HG02763 (cell line): Measurements from ENCODE around the gene NFATC1.

Source experiments
- ATAC-seq: cut with Tn5 transposase; IDR thresholded peaks from one replicate; pipeline ENCODE4 v1.9.1; 2021; ENCODE audit warnings: mild to moderate bottlenecking, moderate library complexity; ENCODE audit not compliant: unreplicated experiment

NFATC1 gene

GRCh38 chr18:79485788-79486355 lies 90.1 kb downstream of the NFATC1 start:
- no peak for ATAC-seq

DNA sequence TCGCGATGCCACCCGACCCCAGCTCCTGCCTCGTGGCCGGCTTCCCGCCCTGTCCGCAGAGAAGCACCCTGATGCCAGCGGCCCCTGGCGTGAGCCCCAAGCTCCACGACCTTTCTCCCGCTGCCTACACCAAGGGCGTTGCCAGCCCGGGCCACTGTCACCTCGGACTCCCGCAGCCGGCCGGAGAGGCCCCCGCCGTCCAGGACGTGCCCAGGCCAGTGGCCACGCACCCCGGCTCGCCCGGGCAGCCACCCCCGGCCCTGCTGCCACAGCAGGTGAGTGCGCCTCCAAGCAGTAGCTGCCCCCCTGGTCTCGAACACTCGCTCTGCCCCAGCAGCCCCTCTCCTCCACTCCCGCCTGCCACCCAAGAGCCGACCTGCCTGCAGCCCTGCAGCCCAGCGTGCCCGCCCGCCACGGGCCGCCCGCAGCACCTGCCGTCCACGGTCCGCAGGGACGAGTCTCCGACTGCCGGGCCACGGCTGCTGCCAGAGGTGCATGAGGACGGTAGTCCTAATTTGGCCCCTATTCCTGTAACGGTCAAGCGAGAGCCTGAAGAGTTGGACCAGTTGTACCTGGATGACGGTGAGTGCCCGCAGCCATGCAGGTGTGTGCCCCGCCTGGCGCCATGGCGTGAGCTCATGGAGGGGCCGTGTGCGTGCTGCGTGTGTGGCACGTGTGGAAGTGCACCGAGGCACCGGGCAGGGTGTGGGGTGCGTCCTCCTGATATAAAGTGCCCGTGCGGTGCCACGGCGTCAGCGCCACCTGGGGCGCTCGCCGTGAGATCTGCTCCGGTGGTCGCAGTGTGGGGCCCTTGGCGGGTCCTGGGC lies 90.8 kb downstream of the NFATC1 start:
- ATAC-seq = no peak

- no peak for ATAC-seq
These were observed 91.6 kb downstream of the NFATC1 start for GRCh38 chr18:79487183-79487800.

GRCh38 chr18:79487801-79488201 lies 92.1 kb downstream of the NFATC1 start:
- ATAC-seq = no peak

DNA sequence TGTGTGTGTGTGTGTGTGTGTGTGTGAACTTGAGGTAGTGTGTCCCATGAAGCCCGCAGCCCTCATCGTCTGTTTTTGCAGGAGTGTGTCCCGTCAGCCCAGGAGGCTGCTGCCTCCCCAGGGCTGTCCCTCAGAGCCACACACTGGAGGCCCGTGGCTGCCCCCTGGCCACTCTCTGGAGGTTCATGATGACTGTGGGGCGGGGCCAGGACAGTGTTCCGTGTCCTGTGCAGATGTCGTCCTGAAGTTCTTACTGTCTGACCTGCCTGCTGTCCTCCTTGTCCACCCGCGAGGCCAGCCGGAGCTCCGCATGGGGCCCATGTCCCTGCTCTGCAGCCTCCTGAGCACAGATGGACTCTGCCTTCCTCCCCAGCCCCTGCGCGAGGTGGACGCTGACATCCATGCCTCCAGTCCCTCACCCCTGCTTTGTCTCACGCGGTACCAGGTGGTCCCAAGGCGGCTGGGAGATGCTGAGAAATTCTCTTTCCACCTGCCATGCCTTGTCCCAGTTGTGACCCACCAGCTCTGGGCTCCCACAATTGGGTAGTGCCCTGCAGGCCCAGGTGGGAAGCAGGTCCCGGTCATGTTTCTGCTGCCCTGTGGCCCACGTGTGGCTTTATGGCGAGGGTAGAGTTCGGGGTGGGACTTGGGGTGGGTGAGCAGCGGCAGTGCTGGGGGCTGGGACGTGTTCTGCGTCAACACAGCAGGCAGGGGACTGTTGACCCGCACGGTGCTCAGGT lies 92.8 kb downstream of the NFATC1 start:
- no peak for ATAC-seq

GRCh38 chr18:79489051-79489898 lies 93.5 kb downstream of the NFATC1 start:
- no peak for ATAC-seq

GRCh38 chr18:79489899-79490625 lies 94.3 kb downstream of the NFATC1 start:
- ATAC-seq = no peak

DNA sequence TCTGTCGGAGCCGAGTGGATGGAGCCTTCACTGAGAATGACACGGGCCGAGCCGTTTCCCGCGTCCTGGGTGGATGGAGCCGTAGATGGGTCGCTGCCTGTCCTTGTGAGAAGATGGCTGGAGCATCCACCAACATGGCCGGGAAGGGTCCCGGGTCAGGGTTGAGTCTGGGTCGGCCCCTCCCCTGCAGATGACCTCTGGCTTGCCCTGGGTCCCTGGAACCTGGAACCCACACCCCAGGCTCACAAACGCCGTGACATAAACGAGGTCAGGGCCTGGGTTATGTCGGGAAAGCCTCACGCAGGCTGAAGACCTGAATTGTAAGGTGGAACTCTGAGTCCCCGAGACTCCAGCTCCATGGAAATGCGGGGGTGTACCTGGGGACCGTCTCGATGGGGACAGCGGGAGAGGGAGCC lies 94.9 kb downstream of the NFATC1 start:
- ATAC-seq = no peak

GRCh38 chr18:79491081-79491551 lies 95.4 kb downstream of the NFATC1 start:
- no peak for ATAC-seq

DNA sequence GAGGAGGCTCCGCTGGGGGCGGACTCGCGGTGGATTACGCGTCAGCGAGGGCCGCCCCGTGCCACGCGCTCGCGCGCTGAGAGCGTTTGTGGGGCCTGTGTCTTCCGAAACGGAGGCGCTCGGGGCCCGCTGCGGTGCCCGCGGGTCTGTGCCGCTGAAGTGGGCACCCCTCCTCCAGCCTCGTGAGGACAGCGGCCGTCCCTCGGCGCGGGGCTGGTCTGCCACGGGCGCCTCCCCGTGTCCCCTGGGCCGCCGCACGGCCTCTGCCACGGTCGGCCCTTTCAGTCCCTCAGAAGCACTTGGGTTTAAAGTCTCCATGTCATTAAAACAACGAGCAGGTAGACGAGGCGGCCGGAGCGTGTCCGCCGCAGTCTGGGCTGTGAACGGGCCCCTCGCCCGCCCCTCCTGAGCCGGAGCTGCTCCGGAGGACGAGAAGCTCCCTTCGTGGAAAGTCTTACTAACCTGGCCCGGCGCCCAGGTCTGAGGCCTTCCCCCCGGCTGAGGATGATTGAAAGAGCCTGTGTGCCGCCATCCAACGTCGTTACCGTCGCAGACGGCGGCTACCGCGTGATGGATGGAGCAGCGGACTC lies 97.6 kb downstream of the NFATC1 start:
- ATAC-seq = no peak

DNA sequence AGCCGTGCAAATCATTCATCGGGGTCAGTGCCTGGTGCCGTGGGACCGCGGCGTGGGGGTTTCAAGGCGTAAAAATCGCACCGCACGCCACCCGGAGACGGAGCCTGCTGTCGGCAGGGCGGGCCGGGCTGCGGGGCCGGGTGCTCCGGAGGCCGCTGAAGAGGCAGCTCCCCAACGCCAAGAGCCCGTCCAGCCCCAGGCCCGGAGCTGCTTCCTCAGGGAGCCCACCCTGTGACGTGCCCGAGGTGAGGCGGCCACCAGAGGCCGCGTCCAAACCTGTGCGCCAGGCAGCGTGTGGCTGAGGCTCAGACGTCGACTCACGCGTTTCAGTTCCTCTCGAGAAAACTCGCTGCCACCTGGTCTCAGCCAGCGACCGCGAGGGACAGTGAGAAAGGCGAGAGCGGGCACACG lies 98.1 kb downstream of the NFATC1 start:
- no peak for ATAC-seq

DNA sequence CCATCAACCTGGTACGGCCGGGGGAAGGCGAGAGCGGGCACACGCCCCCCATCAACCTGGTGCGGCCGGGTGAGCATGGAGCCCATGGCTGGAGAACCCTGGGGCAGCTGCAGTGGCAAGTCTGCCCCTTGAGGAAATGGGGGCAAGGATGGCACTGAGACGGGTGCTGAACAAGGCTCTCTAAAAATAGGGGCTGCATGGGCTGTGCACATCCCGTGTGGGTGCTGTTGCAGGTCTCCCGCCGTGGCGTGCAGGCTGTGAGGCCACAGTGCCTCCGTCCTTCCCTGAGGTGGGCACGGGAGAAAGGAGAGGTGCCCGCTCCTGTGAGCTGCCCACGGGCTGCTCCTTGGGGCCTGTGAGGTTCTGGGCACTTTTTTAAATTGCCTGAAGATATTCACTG lies 99.2 kb downstream of the NFATC1 start:
- no peak for ATAC-seq

DNA sequence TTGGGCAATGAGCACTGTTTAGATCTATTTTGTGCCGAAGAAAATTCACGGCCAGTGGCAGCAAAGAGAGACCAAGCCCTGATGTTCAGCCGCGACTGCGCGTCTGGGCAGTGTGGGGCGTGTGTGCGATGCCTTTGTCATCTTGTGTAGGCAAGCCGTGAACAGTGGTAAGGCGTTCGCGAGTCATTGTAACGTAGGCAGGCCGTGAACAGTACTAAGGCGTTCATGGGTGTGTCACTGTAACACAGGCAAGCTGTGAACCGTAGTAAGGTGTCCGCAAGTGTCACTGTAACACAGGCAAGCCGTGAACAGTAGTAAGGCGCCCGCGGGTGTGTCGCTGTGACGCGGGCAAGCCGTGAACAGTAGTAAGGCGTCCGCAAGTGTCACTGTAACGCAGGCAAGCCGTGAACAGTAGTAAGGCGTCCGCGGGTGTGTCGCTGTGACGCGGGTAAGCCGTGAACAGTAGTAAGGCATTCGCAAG lies 99.9 kb downstream of the NFATC1 start:
- no peak for ATAC-seq

GRCh38 chr18:79496237-79496977 lies 100.7 kb downstream of the NFATC1 start:
- no peak for ATAC-seq

- no peak for ATAC-seq
These were observed 101.4 kb downstream of the NFATC1 start for GRCh38 chr18:79496978-79497637.

DNA sequence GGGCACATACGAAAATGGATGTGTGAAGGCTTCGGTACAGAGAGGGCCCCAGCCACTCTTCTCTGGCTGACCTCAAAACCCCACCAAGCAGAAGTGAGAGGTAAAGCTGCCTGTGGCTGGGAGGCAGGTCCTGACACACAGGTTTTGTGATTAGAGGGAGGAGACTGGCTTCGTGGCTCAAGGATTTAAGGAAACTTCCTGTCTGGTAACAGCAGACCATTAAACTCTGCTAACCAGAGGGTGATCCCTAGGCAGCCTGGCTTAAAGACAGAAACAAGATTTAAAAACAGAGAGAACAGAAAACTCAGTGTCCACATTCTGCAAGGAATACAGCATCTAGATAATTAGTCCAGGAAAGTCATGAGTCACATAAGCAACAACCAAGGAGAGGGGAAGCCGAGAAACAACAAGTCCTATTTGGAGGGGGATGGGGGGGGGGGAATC lies 101.9 kb downstream of the NFATC1 start:
- ATAC-seq = no peak

- ATAC-seq = no peak
These were observed 102.9 kb downstream of the NFATC1 start for GRCh38 chr18:79498662-79499061.

GRCh38 chr18:79501006-79501405 lies 105.3 kb downstream of the NFATC1 start:
- no peak for ATAC-seq
